HG03103 (cell line): ENCODE data around the gene ITPR3.
"Not testable (repeated sequence)": the region's sequence is repeated elsewhere in the genome, so short reads cannot be mapped to it uniquely, and the experiment has no call there.

Experiments used
- ATAC-seq: cut with Tn5 transposase; IDR thresholded peaks from one replicate; pipeline ENCODE4 v1.9.1; 2021; ENCODE audit warnings: low read depth; ENCODE audit not compliant: unreplicated experiment

The ITPR3 gene

DNA sequence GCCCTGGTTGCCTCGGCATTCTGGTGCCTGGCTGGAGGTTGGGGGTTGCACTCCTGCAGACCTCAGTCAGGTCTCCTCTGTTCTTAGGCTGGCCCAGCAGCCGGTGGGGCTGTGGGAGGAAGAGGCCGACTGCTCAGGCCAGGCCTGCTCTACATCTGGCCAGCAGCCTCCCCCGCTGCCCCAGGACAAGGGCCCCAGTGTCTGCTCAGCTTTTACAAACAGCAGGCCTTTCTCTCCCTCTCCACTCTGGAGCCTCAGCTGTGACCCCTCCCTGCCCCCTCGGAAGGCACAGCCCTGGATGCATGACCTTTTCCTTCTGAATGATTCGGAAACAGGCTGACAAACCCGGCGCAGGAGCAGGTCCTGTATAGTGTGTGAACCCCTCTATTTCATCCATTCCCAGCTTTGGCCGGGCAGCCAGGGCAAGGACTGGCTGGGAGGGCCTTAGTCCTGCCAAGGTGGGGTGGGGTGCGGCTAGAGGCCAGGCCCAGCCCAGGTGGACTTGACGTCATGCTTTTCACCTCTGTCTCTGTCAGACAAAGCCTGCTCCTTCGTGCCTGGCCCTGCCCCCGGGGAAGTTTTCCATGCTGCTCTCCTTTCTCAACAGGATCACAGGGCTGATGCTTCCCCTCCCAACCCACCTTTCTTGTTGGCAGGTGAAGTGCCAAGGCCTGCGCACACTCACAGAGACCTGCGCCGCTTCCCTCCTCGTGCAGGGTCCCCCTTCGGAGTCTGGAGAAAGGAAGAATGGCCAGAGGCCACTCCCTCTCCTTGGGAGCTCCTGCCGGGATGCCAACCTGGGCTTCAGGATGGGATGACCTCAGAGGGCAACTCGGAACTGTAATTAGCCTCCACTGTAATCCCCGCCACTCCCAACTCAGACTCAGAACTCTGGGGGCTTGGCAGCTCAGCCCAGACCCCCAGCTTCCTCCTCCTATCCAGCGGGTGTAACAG lies 10.1 kb upstream of the ITPR3 start:
- ATAC-seq, result no peak

DNA sequence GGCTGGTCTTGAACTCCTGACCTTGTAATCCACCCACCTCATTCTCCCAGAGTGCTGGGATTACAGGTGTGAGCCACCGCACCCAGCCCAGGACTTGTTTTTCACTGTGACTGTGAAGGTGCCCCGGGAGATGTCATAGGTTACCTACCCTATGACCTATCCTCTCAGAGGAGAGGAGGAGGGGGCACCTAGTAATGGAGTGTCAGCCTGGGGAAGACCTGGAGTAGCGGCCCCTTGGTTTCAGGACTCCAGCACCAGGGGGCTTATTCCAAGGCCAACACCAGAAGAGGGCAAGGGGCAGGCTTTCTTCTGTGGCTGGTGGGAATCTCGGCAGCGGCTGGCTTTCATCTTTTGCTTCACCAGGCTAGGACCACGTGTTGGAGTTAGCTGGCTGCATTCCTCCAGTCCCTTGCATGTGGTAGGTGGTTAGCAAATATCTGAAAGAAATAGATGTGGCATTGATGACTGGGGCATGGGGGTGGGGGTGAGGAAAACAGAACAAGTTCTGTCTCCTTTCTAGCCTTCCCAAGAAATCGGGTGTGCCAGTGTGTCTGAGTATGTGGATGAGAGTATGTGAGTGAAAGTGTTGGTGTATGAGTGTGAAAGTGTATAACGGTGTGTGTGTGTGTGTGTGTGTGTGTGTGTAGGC lies 7.9 kb upstream of the ITPR3 start:
- ATAC-seq, result no peak

DNA sequence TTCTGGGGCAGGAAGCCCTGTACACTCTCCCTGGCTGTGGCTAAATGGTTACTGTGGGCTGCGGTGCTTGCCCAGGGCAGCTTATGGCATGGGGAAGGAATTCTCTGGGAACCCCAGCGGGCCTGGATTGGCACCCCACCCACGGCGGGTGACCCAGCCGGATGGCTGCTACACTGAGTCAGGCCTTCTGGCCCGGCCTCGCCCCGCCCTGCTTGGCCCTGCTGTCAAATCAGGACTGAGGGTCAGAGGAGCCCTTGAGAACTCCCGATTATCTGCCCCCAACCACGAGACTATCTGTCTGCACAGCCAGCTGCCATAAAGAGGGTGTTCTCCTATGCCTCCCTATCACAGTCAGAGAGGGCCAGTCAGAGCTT lies 7.3 kb upstream of the ITPR3 start:
- ATAC-seq, result no peak

- ATAC-seq, result no peak
Measured at GRCh38 chr6:33616113-33616512, 5.0 kb upstream of the ITPR3 start.

- ATAC-seq, result no peak
Measured at GRCh38 chr6:33616913-33617312, 4.2 kb upstream of the ITPR3 start.

DNA sequence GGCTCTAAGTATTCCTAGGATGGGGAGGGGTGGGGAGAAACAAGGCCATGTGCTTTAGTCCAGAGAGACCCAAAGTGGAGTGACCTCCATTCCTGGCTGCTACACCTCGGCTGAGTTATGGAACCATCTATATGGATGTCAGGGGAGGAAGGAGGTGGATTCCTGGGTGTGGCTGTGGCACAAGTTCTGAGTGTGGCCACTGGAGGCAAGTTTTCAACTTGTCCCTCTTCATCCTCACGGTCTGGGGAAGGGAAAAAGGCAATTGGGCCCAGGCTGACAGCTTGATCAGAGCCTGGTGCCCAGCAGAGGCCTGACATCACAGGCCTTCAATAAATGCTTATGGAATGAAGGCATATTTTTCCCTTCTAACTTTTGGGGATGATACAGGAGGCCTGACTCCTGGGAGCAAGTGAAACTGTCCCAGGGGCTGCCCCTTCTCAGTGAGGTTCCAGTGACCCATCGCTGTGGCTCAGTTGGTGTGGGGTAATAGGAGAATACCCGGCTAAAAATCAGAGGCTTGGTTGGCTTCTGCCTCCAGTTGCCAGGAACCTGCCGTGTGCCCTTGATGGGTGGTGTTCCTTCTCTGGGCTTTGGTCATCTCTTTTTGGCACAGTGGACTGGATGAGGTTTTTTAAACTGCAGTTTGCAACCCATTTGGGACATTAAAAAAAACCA lies 1.8 kb upstream of the ITPR3 start:
- ATAC-seq, result no peak

- no peak for ATAC-seq
Measured at GRCh38 chr6:33620158-33620855, 815 bp upstream of the ITPR3 start.

DNA sequence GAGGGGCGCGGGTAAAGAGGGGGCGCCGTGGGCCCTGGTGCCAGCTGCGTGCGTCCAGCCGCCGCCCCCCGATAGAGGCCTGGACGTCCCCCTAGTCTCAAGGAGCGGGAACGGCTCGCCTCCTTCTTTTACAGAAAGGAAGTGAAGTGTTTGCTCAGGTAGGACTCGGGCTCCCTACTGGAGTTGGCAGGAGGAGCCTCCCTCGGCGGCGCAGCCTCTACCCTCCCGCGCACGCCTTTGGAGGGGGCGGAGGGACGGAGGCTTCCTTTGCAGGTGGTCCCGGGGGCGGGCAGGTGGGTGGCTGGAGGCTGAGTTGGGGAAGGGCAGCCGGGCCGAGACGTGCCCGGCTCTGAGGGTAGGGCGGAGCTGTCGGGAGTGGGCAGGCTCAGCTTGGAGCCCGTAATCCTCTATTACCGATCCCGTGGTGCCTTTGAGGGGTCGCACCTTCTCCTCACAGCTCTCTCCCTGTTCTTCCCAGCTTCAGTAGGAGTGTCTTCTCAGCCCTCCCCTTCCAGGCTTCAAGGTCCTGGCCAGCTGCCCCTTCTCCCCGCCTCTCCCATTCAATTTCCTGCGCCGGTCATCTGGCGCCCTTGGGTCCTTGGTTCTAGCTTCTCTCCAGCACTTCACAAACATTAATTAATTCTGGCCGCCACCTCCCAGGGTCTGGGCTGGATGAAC lies 728 bp downstream of the ITPR3 start:
- ATAC-seq, result no peak

GRCh38 chr6:33622456-33623431 lies 1.6 kb downstream of the ITPR3 start:
- no peak for ATAC-seq

GRCh38 chr6:33623895-33624381 lies 2.8 kb downstream of the ITPR3 start:
- no peak for ATAC-seq

- ATAC-seq, result no peak
Measured at GRCh38 chr6:33624856-33625255, 3.7 kb downstream of the ITPR3 start.

DNA sequence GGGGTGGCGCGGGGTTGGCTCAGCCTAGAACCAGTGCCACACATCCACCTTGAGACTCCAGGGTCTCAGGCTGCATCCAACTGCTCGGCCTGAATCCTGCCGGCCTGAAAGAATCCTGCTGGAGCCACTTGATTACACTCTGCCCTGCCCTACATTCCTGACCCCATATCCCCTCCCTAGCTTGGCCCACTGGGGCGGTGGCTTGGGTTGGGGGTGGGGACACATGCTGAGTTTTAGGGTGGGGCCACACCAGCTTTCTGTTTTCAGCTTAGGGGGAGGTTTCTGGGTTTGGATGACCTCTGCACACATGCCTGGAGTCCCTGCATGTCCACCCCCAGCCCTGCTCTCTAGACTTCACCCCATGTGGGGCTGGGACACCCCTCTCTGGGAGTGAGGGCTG lies 6.8 kb downstream of the ITPR3 start:
- no peak for ATAC-seq

- no peak for ATAC-seq
Measured at GRCh38 chr6:33628401-33628964, 7.4 kb downstream of the ITPR3 start.

DNA sequence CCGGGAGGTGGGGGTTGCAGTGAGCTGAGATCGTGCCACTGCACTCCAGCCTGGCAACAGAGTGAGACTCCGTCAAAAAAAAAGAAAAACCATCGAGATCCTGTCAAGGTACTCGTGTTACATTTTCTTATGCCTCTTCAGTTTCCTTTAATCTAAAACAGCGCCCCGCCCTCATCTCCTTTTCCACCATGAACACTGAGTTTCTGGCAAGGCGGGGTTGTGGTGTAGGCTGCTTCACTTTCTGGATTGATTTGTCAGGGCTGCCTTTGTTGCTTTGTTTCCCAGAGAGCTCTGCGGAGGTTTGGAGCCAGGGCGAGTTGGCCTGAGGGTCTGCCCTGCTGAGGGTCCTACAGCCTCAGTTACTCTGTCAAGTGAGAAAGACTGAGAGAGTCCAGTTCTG lies 8.9 kb downstream of the ITPR3 start:
- ATAC-seq, result no peak

GRCh38 chr6:33631521-33631920 lies 10.4 kb downstream of the ITPR3 start:
- ATAC-seq, result not testable (repeated sequence)

- no peak for ATAC-seq
Measured at GRCh38 chr6:33631971-33632557, 10.9 kb downstream of the ITPR3 start.

- no peak for ATAC-seq
Measured at GRCh38 chr6:33632558-33633039, 11.5 kb downstream of the ITPR3 start.

GRCh38 chr6:33633084-33633461 lies 12.0 kb downstream of the ITPR3 start:
- ATAC-seq, result no peak
